Ishikawa (cell line): ENCODE data around the gene STAC3.

Source experiments
- RAD21 ChIP-seq: IDR thresholded peaks from 2 replicates; pipeline ENCODE4 v1.6.1; 2012; ENCODE audit warnings: low read depth
- ZBTB7A ChIP-seq: IDR thresholded peaks from 2 replicates; pipeline ENCODE4 v1.6.1; 2012; ENCODE audit warnings: low read depth

- TF ChIP-seq ZBTB7A, result no peak
- TF ChIP-seq RAD21, result no peak
Observed at GRCh38 chr12:57210926-57211692, 39.9 kb downstream of the STAC3 start.
